Muscle layer of colon (tissue), 2 donors: ENCODE data around the gene TTC39B.
"Not testable (repeated sequence)": the region's sequence is repeated elsewhere in the genome, so short reads cannot be mapped to it uniquely, and the experiment has no call there.

ENCODE experiments used
- H3K27ac ChIP-seq: one replicate; pipeline ENCODE4 v1.7.0; 2013; ENCODE audit warnings: low read depth, mild to moderate bottlenecking, low read length, moderate library complexity
- H3K27me3 ChIP-seq, 2 donors: one replicate each; pipeline ENCODE4 v1.7.0; 2013; ENCODE audit warnings: low read length in 2 of 2, mild to moderate bottlenecking in 2 of 2; ENCODE audit not compliant: insufficient read depth in 2 of 2, control insufficient read depth in 1 of 2
- H3K36me3 ChIP-seq: one replicate; pipeline ENCODE4 v1.7.0; 2013; ENCODE audit warnings: mild to moderate bottlenecking, low read length; ENCODE audit not compliant: insufficient read depth
- H3K4me1 ChIP-seq: one replicate; pipeline ENCODE4 v1.7.0; 2013; ENCODE audit warnings: mild to moderate bottlenecking, low read length; ENCODE audit not compliant: insufficient read depth
- H3K4me3 ChIP-seq, 2 donors: one replicate each; pipeline ENCODE4 v1.7.0; 2013; ENCODE audit warnings: low read length in 2 of 2, low read depth in 1 of 2, mild to moderate bottlenecking in 1 of 2, moderate library complexity in 1 of 2
- H3K9ac ChIP-seq: one replicate; pipeline ENCODE4 v1.7.0; 2013; ENCODE audit warnings: low read length
- H3K9me3 ChIP-seq: one replicate; pipeline ENCODE4 v1.7.0; 2013; ENCODE audit warnings: mild to moderate bottlenecking, low read length
- donor health status: abdominal sarcoma.
- donor health status: Adenocarcinoma of cecum.

The TTC39B gene

DNA sequence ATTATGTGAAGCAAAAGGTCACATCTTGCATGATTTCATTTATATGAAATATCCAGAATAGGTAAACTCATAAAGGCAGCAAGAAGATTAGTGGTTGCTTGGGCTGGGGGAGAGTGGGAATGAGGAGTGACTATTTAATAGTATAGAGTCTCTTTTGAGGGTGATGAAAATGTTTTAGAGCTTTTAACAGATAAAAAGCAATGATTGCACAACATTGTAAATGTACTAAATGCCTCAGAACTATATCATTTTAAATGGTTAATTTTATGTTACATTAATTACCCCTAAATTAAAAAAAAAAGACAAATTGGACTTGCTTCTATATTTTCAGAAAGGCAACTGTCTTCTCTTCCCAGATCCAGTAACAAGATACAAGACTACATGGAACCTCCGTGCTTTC lies 21.9 kb upstream of the TTC39B start:
- Histone ChIP-seq H3K36me3 (no peaks in the 10 kb centered on the region), H3K27me3 (no peaks in the 10 kb centered on the region), H3K4me3 (no peak overlapping the region), H3K27ac (no peak overlapping the region), H3K9ac (no peak overlapping the region), H3K9me3 (no peaks in the 10 kb centered on the region), H3K4me1 (no peaks in the 10 kb centered on the region)

DNA sequence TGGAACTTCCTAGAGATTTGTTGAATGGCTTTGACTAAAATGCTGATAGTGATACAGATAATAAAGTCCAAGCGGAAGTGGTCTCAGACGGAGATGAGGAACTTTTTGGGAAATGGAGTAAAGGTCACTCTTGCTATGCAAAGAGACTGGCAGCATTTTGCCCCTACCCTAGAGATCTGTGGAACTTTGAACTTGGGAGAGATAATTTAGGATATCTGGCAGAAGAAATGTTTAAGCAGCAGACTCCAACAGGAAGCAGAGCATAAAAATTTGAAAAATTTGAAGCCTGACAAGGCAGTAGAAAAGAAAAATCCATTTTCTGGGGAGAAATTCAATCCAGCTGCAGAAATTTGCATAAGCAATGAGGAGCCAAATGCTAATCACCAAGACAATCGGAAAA lies 15.7 kb upstream of the TTC39B start:
- H3K9me3 ChIP-seq, H3K4me1 ChIP-seq, H3K27me3 ChIP-seq, H3K36me3 ChIP-seq, H3K27ac ChIP-seq, H3K4me3 ChIP-seq, H3K9ac ChIP-seq: not testable (repeated sequence)

GRCh38 chr9:15319661-15320060 lies 12.6 kb upstream of the TTC39B start:
- H3K4me1 ChIP-seq, H3K27me3 ChIP-seq, H3K4me3 ChIP-seq, H3K9me3 ChIP-seq, H3K36me3 ChIP-seq, H3K27ac ChIP-seq, H3K9ac ChIP-seq: not testable (repeated sequence)

GRCh38 chr9:15317836-15318235 lies 10.8 kb upstream of the TTC39B start:
- Histone ChIP-seq H3K4me1 (no peaks in the 10 kb centered on the region), H3K36me3 (no peaks in the 10 kb centered on the region), H3K27me3 (no peaks in the 10 kb centered on the region), H3K9ac (no peak overlapping the region), H3K4me3 (no peak overlapping the region), H3K9me3 (no peaks in the 10 kb centered on the region), H3K27ac (no peak overlapping the region)

DNA sequence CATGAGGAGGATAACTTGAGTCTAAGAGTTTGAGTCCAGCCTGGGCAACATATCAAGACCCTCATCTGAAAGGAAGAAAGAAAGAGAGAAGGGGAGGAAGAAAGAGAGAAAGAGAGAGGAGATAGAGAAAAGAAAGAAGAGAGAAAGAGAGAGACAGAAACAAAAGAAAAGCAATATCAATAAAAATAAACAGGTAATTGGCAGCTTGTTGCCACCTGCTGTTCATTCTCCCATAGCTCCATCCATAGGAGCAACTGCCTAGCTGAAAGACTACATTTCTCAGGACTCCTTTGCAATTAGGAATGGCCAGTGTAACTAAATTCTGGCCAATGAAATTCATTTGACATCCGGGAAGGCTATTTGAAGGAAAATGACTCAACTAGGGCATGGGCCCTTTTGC lies 4.6 kb upstream of the TTC39B start:
- H3K9ac ChIP-seq: no peak overlapping the region
- no peaks in the 10 kb centered on the region for H3K4me1 ChIP-seq
- no peak overlapping the region for H3K4me3 ChIP-seq
- H3K9me3 ChIP-seq: no peaks in the 10 kb centered on the region
- no peaks in the 10 kb centered on the region for H3K36me3 ChIP-seq
- H3K27ac ChIP-seq: no peak overlapping the region
- H3K27me3 ChIP-seq: no peaks in the 10 kb centered on the region

DNA sequence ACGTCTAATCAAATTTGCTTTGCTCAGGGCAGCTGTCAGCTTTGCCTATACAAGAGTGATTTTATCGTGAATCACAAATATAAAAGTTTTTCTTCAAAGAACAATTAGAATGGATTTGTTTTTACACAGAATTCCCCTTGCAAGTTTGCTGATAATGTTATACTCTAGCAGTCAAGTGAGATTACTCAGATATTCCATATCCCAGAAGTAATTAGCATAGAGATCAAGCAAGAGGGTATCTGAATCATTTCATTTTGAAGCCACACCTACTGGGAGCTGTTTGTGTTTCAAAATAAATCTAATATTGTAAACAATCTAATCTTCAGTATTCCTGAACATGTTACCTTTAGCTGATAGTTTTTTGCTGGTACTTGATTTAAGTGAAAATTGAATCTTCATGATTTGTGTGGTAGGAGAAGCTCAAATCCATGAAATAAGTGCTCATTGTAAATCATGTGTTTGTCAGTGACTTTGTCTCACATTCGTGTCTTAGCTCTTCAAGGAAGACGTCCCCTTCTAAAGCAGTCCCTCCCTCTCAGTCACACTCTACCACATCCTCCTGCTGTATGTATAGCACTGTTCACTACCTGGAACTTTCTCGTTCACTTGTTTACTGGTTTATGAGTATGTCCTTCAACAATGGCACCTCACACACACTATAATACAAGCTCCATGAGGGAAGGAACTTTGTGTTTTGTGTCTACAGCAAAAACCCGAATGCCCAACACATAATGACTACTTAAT lies 3.3 kb upstream of the TTC39B start:
- Histone ChIP-seq H3K27me3 (no peaks in the 10 kb centered on the region), H3K9ac (no peak overlapping the region), H3K27ac (no peak overlapping the region), H3K4me3 (no peak overlapping the region), H3K36me3 (no peaks in the 10 kb centered on the region), H3K9me3 (no peaks in the 10 kb centered on the region), H3K4me1 (peaks cover 8% of the 10 kb centered on the region)

GRCh38 chr9:15308511-15308910 lies 1.5 kb upstream of the TTC39B start:
- H3K36me3 ChIP-seq: no peaks in the 10 kb centered on the region
- no peak overlapping the region for H3K9ac ChIP-seq
- H3K4me1 ChIP-seq: peaks cover 8% of the 10 kb centered on the region
- no peak overlapping the region for H3K27ac ChIP-seq
- no peak overlapping the region for H3K4me3 ChIP-seq
- no peaks in the 10 kb centered on the region for H3K27me3 ChIP-seq
- no peaks in the 10 kb centered on the region for H3K9me3 ChIP-seq

GRCh38 chr9:15307523-15307841 lies 466 bp upstream of the TTC39B start:
- Histone ChIP-seq H3K27me3 (no peaks in the 10 kb centered on the region), H3K4me1 (peaks cover 8% of the 10 kb centered on the region), H3K9ac (peak overlapping the region; percentile 74), H3K27ac (peak overlapping the region; percentile 92), H3K4me3 (peak overlapping the region; percentile 47 to 87), H3K9me3 (no peaks in the 10 kb centered on the region), H3K36me3 (no peaks in the 10 kb centered on the region)

DNA sequence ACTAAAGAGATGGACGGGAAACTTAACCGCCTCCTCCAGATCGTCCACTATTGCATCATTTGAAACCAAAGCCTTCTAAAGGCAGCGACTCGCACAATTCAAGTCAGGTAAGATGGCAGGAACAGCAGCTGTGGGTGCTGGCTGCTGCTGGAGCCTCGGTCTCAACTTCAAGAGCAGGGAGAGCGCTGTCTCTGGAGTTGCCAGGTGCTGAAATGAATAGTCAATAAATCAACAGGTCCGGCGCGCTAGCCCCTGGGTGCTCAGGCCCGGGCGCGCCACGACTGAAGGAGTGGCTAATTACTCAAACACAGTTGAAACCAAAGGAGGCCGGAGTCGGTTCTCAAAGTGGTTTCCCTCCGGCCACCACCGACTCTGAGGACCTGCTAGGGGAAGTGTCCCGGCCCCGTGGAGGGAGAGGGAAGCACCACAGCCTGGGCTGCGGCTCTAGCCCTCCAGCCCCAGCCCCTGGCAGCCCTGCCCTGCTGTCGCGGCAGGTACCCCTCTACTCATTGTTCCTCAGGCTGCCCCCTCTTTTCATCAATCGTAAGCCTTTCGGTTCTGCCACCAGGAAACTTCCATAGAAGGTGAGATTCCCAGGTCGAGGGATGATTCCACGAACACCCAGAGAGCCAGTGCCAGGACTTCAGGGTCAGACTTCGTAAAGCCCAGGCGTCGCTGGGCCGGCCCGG lies 804 bp downstream of the TTC39B start:
- Histone ChIP-seq H3K9me3 (no peaks in the 10 kb centered on the region), H3K27me3 (no peaks in the 10 kb centered on the region), H3K4me1 (peaks cover 8% of the 10 kb centered on the region), H3K9ac (peak overlapping the region; percentile 74), H3K27ac (peak overlapping the region; percentile 92), H3K36me3 (no peaks in the 10 kb centered on the region), H3K4me3 (peak overlapping the region; percentile 87 to 96)

DNA sequence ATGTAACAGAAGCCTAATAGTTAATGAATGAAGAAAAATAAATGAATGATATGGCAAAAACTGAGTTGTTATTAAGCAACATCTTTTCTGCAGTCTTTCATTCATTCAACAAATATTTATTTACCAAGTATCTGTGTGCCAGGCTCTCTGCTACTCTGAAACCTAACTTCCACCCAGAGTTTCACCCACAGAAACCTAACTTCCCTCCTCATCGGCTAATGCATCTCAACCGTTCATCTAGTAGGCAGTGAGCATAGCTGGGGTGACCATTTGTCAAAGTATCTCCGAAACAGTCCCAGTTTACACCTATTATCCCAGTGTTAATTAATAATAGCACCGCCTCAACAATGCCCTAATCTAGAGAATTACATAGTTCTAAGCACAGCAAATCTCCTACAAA lies 1.5 kb downstream of the TTC39B start:
- H3K27ac ChIP-seq: peak overlapping the region; percentile 92
- peak overlapping the region; percentile 74 for H3K9ac ChIP-seq
- H3K9me3 ChIP-seq: no peaks in the 10 kb centered on the region

DNA sequence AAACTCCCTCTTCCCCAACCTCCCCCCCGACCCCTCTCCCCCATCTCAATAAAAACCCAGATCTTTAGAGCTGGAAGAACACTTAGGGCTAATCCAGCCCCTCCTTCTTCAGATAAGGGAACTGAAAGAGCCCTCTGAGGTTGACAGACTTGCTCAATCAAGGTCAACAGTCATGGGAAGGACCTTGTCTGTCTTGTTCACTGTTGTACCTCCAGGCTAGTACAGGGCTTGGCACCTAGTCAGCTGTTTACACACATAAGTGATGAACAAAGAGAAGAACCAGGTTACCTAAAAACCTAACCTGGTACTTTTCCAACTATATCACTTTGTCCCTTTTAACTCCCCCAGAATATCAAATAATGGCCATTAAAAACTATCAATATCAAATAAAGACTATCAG lies 2.4 kb downstream of the TTC39B start:
- Histone ChIP-seq H3K9me3 (no peaks in the 10 kb centered on the region), H3K27ac (no peak overlapping the region), H3K4me1 (peaks cover 8% of the 10 kb centered on the region), H3K9ac (no peak overlapping the region), H3K36me3 (no peaks in the 10 kb centered on the region), H3K27me3 (no peaks in the 10 kb centered on the region), H3K4me3 (no peak overlapping the region)

More for the DNA sequence above, 1.5 kb downstream of the TTC39B start:
- peak overlapping the region; percentile 87 to 96 for H3K4me3 ChIP-seq
- H3K36me3 ChIP-seq: no peaks in the 10 kb centered on the region
- H3K4me1 ChIP-seq: peaks cover 8% of the 10 kb centered on the region
- no peaks in the 10 kb centered on the region for H3K27me3 ChIP-seq

DNA sequence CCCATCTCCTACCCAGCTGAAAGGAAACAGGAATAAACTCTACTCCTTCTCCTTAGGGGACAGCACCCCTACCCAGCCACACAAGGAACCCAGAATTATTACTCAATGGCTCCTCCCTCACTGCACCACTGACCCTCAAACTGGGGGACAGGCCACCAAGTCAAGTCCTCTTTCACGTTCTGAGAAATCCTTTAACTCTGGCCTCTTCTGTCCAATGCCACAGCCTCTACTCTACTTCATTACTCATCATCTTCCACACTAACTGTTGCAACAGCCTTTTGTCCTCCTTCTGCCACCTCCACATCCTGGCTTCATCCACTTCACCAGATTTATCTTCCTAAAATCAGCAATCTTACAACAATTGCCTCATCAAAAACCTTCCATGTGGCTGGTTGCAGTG lies 6.8 kb downstream of the TTC39B start:
- no peak overlapping the region for H3K4me3 ChIP-seq
- H3K9me3 ChIP-seq: no peaks in the 10 kb centered on the region
- H3K4me1 ChIP-seq: peaks cover 15% of the 10 kb centered on the region
- no peaks in the 10 kb centered on the region for H3K27me3 ChIP-seq
- H3K9ac ChIP-seq: no peak overlapping the region
- H3K36me3 ChIP-seq: peaks cover 10% of the 10 kb centered on the region
- H3K27ac ChIP-seq: no peak overlapping the region
